ENCODE data around the gene KLF13.

Gene KLF13

GRCh38 chr15:31365655-31366127 is 39.1 kb downstream of the KLF13 start:
- peak; percentile 67 for DNase-seq

- no peak for DNase-seq
These were observed 39.6 kb downstream of the KLF13 start for GRCh38 chr15:31366169-31366734.

- DNase-seq: no peak
These were observed 40.5 kb downstream of the KLF13 start for GRCh38 chr15:31367021-31367729.

- DNase-seq: no peak
These were observed 41.2 kb downstream of the KLF13 start for GRCh38 chr15:31367730-31368344.

GRCh38 chr15:31369727-31370126 is 43.1 kb downstream of the KLF13 start:
- DNase-seq: no peak

GRCh38 chr15:31371520-31372240 is 45.0 kb downstream of the KLF13 start:
- DNase-seq: no peak

GRCh38 chr15:31372635-31373091 is 46.0 kb downstream of the KLF13 start:
- no peak for DNase-seq

- DNase-seq: no peak
These were observed 46.6 kb downstream of the KLF13 start for GRCh38 chr15:31373096-31373865.

GRCh38 chr15:31373970-31374369 is 47.3 kb downstream of the KLF13 start:
- DNase-seq: no peak

GRCh38 chr15:31374489-31374888 is 47.9 kb downstream of the KLF13 start:
- no peak for DNase-seq

- DNase-seq: no peak
These were observed 48.4 kb downstream of the KLF13 start for GRCh38 chr15:31374986-31375385.

- DNase-seq: no peak
These were observed 49.1 kb downstream of the KLF13 start for GRCh38 chr15:31375772-31376171.

GRCh38 chr15:31376511-31376910 is 49.9 kb downstream of the KLF13 start:
- no peak for DNase-seq

GRCh38 chr15:31377030-31377429 is 50.4 kb downstream of the KLF13 start:
- no peak for DNase-seq

- DNase-seq: no peak
These were observed 51.8 kb downstream of the KLF13 start for GRCh38 chr15:31378363-31378903.

GRCh38 chr15:31379042-31379441 is 52.4 kb downstream of the KLF13 start:
- DNase-seq: no peak

- DNase-seq: no peak
These were observed 52.9 kb downstream of the KLF13 start for GRCh38 chr15:31379577-31379976.

- no peak for DNase-seq
These were observed 55.4 kb downstream of the KLF13 start for GRCh38 chr15:31381801-31382712.

- no peak for DNase-seq
These were observed 56.0 kb downstream of the KLF13 start for GRCh38 chr15:31382713-31383045.

GRCh38 chr15:31383139-31383538 is 56.5 kb downstream of the KLF13 start:
- DNase-seq: no peak

GRCh38 chr15:31384568-31384967 is 57.9 kb downstream of the KLF13 start:
- DNase-seq: no peak

All from activated CD4-positive, alpha-beta T cell treated with anti-CD3 and anti-CD28 coated beads for 1 hour (primary cell).